OCI-LY3 (cell line): ENCODE data around the gene LGALS7B.
"Not testable (repeated sequence)": the region's sequence is repeated elsewhere in the genome, so short reads cannot be mapped to it uniquely, and the experiment has no call there.

ENCODE experiments used
- CTCF ChIP-seq: fragments of 200-600, 300-600 bp; sonication (generic); IDR thresholded peaks from 2 replicates; pipeline ENCODE4 v1.5.1; 2014; ENCODE audit warnings: antibody characterized with exemption, low read length, low read depth
- EZH2phosphoT487 ChIP-seq: fragments of 200-600 bp; shearing (Covaris generic); IDR thresholded peaks from 2 replicates; pipeline ENCODE4 v1.6.1; 2018; ENCODE audit warnings: antibody characterized with exemption, mixed run types, low read depth

GRCh38 chr19:38771569-38771968 is 17.4 kb upstream of the LGALS7B start:
- TF ChIP-seq CTCF, EZH2phosphoT487: not testable (repeated sequence)
